HepG2 (cell line): ENCODE measurements around the gene LDAH. TPM values are rescaled to one million over a fixed set of nuclear protein-coding genes. Genes with fewer than 3 reads are reported as not detected.

Source experiments
- ARID4A ChIP-seq: sonication (generic); formaldehyde crosslinking; IDR thresholded peaks from 2 replicates; pipeline ENCODE4 v1.5.0; 2020; ENCODE audit warnings: mild to moderate bottlenecking, missing genetic modification reagents, borderline replicate concordance
- GZF1 ChIP-seq: sonication (generic); formaldehyde crosslinking; IDR thresholded peaks from 2 replicates; pipeline ENCODE4 v1.5.1; 2020; ENCODE audit warnings: mild to moderate bottlenecking, missing genetic modification reagents
- HDAC2 ChIP-seq: sonication (generic); formaldehyde crosslinking; IDR thresholded peaks from 2 replicates; pipeline ENCODE4 v1.4.0; 2020; ENCODE audit warnings: missing genetic modification reagents
- HMGA1 ChIP-seq: sonication (generic); formaldehyde crosslinking; conservative IDR thresholded peaks from 2 replicates; pipeline ENCODE4 v1.4.0; 2020; ENCODE audit warnings: missing genetic modification reagents
- HOXA3 ChIP-seq: sonication (generic); formaldehyde crosslinking; IDR thresholded peaks from 2 replicates; pipeline ENCODE4 v1.5.0; 2020; ENCODE audit warnings: missing genetic modification reagents
- MLXIP ChIP-seq: sonication (generic); formaldehyde crosslinking; IDR thresholded peaks from 2 replicates; pipeline ENCODE4 v1.9.0; 2021; ENCODE audit warnings: missing genetic modification reagents, borderline replicate concordance
- SRF ChIP-seq: IDR thresholded peaks from 2 replicates; pipeline ENCODE4 v1.6.1; 2011; ENCODE audit warnings: mild to moderate bottlenecking, low read depth, low read length, moderate library complexity
- TAF15 ChIP-seq: fragments of 200-400 bp; formaldehyde crosslinking; IDR thresholded peaks from one replicate; pipeline ENCODE4 v1.6.1; 2018; ENCODE audit warnings: mild to moderate bottlenecking, low read depth, low read length; ENCODE audit not compliant: poor library complexity, severe bottlenecking
- ZBTB1 ChIP-seq: sonication (generic); formaldehyde crosslinking; IDR thresholded peaks from 2 replicates; pipeline ENCODE4 v1.4.0; 2020; ENCODE audit warnings: missing genetic modification reagents, borderline replicate concordance
- ZBTB21 ChIP-seq: sonication (generic); formaldehyde crosslinking; IDR thresholded peaks from 2 replicates; pipeline ENCODE4 v1.4.0; 2020; ENCODE audit warnings: missing genetic modification reagents
- ZNF33A ChIP-seq: sonication (generic); formaldehyde crosslinking; IDR thresholded peaks from 2 replicates; pipeline ENCODE4 v1.5.1; 2020; ENCODE audit warnings: missing genetic modification reagents, mild to moderate bottlenecking, moderate library complexity, borderline replicate concordance
- ZNF33B ChIP-seq: sonication (generic); formaldehyde crosslinking; IDR thresholded peaks from 2 replicates; pipeline ENCODE4 v1.5.1; 2020; ENCODE audit warnings: mild to moderate bottlenecking, missing genetic modification reagents
- ZNF354B ChIP-seq: sonication (generic); formaldehyde crosslinking; IDR thresholded peaks from 2 replicates; pipeline ENCODE4 v1.8.0; 2022; ENCODE audit warnings: mild to moderate bottlenecking, missing genetic modification reagents
- ZNF44 ChIP-seq: sonication (generic); formaldehyde crosslinking; IDR thresholded peaks from 2 replicates; pipeline ENCODE4 v1.5.1; 2020; ENCODE audit warnings: mild to moderate bottlenecking, missing genetic modification reagents
- ZNF577 ChIP-seq: sonication (generic); formaldehyde crosslinking; IDR thresholded peaks from 2 replicates; pipeline ENCODE4 v1.4.0; 2020; ENCODE audit warnings: mild to moderate bottlenecking, low read depth, missing genetic modification reagents, borderline replicate concordance
- ZNF687 ChIP-seq: sonication (generic); formaldehyde crosslinking; IDR thresholded peaks from 2 replicates; pipeline ENCODE4 v1.5.1; 2020; ENCODE audit warnings: mild to moderate bottlenecking, missing genetic modification reagents, moderate library complexity
- ZNF704 ChIP-seq: sonication (generic); formaldehyde crosslinking; IDR thresholded peaks from 2 replicates; pipeline ENCODE4 v1.8.1; 2023; ENCODE audit warnings: mild to moderate bottlenecking, inconsistent platforms, moderate library complexity, missing genetic modification reagents, borderline replicate concordance
- polyA plus RNA-seq, 8 experiments: library from polyadenylated mRNA; depleted of rRNA in 3 of 8; stranded (reverse) in 7 of 8; unstranded in 1 of 8; fragments of >200 nt; fragmentation: Illumina TruSeq in 4 of 8; extraction: Trizol in 4 of 8; gene quantifications; 2 replicates each; pipeline versions ENCODE4 v1.2.1 to v1.2.3, GENCODE V29; 2011 to 2016; ENCODE audit warnings: low read depth in 4 of 8, missing spikeins in 1 of 8, mixed read lengths in 1 of 8; ENCODE audit not compliant: insufficient read depth in 1 of 8
- total RNA-seq, 5 experiments: library from RNA; depleted of rRNA; stranded (reverse); fragments of >200 nt; fragmentation: Illumina TruSeq; extraction: Trizol; gene quantifications; 2 replicates each; pipeline ENCODE4 v1.2.3, GENCODE V29; 2016; ENCODE audit warnings: low read depth in 1 of 5

The LDAH gene
- total and polyA plus RNA-seq, 2 of the 13 experiments (the other 11 are each of a cell fraction or from before 2014, with no cell fraction given), result 28.8 to 46.2 TPM

GRCh38 chr2:20728114-20728758, 94.7 kb downstream of the LDAH start (continued):
- TF ChIP-seq HDAC2 (CRISPR knock-in tag), result peak; percentile 97
- TF ChIP-seq HOXA3 (CRISPR knock-in tag), result peak; percentile 84; the same call in 1 of the 2 replicates
- no peak for TF ChIP-seq ZNF577 (CRISPR knock-in tag)
- TF ChIP-seq ZNF44 (CRISPR knock-in tag), result no peak
- no peak for TF ChIP-seq ZBTB1 (CRISPR knock-in tag)
- TF ChIP-seq ZNF704, result no peak
- no peak for TF ChIP-seq ZNF354B (CRISPR knock-in tag)
- TF ChIP-seq ZBTB21, result 0 out of 2 replicates have a peak, but pooled peaks have one; percentile 45
- TF ChIP-seq HMGA1 (CRISPR knock-in tag), result no peak
- peak; percentile 80 for TF ChIP-seq ARID4A
- TF ChIP-seq ZNF33A (CRISPR knock-in tag), result no peak
- TF ChIP-seq GZF1 (CRISPR knock-in tag), result no peak
- no peak for TF ChIP-seq TAF15
- no peak for TF ChIP-seq ZNF687 (CRISPR knock-in tag)
- TF ChIP-seq MLXIP (CRISPR knock-in tag), result no peak
- no peak for TF ChIP-seq ZNF33B (CRISPR knock-in tag)
- TF ChIP-seq SRF, result peak; percentile 53; the same call in 1 of the 2 replicates
